Colon (tissue), 2 donors: ENCODE data around the gene KIRREL1.

Experiments
- FAIRE-seq: peaks from 2 replicates; lab custom pipeline; 2012; peaks lifted over from hg19 to GRCh38; lab: Jason Lieb, UNC
- donor health status: control.
- donor health status: control.

Gene KIRREL1

GRCh38 chr1:157975228-157975950 is 18.1 kb upstream of the KIRREL1 start:
- FAIRE-seq: no peak

- FAIRE-seq: no peak
These were observed 16.6 kb upstream of the KIRREL1 start for GRCh38 chr1:157976888-157977287.

GRCh38 chr1:157978586-157979403 is 14.7 kb upstream of the KIRREL1 start:
- FAIRE-seq: no peak

GRCh38 chr1:157982136-157982535 is 11.3 kb upstream of the KIRREL1 start:
- no peak for FAIRE-seq

- FAIRE-seq: no peak
These were observed 9.7 kb upstream of the KIRREL1 start for GRCh38 chr1:157983787-157984186.

GRCh38 chr1:157984469-157984868 is 9.0 kb upstream of the KIRREL1 start:
- FAIRE-seq: no peak

- no peak for FAIRE-seq
These were observed 8.0 kb upstream of the KIRREL1 start for GRCh38 chr1:157985473-157985872.

GRCh38 chr1:157988002-157988401 is 5.4 kb upstream of the KIRREL1 start:
- no peak for FAIRE-seq

- no peak for FAIRE-seq
These were observed 1.2 kb upstream of the KIRREL1 start for GRCh38 chr1:157992031-157992832.

GRCh38 chr1:157992833-157993146 is 655 bp upstream of the KIRREL1 start:
- FAIRE-seq: no peak

GRCh38 chr1:157993918-157994605 is 617 bp downstream of the KIRREL1 start:
- no peak for FAIRE-seq

GRCh38 chr1:157994704-157995582 is 1.5 kb downstream of the KIRREL1 start:
- FAIRE-seq: no peak

- no peak for FAIRE-seq
These were observed 2.2 kb downstream of the KIRREL1 start for GRCh38 chr1:157995583-157996169.

GRCh38 chr1:157996433-157996832 is 3.0 kb downstream of the KIRREL1 start:
- no peak for FAIRE-seq

- FAIRE-seq: no peak
These were observed 7.1 kb downstream of the KIRREL1 start for GRCh38 chr1:158000507-158000906.

- FAIRE-seq: no peak
These were observed 8.7 kb downstream of the KIRREL1 start for GRCh38 chr1:158002022-158002630.

- FAIRE-seq: no peak
These were observed 9.4 kb downstream of the KIRREL1 start for GRCh38 chr1:158002631-158003405.

- no peak for FAIRE-seq
These were observed 10.0 kb downstream of the KIRREL1 start for GRCh38 chr1:158003406-158003800.

GRCh38 chr1:158005224-158005623 is 11.8 kb downstream of the KIRREL1 start:
- no peak for FAIRE-seq

- FAIRE-seq: no peak
These were observed 13.7 kb downstream of the KIRREL1 start for GRCh38 chr1:158007180-158007579.
